GM18520 (cell line): Measurements from ENCODE around the gene ANKRD33.

Source experiments
- ATAC-seq: cut with Tn5 transposase; IDR thresholded peaks from one replicate; pipeline ENCODE4 v1.9.1; 2021; ENCODE audit not compliant: unreplicated experiment

Gene ANKRD33

DNA sequence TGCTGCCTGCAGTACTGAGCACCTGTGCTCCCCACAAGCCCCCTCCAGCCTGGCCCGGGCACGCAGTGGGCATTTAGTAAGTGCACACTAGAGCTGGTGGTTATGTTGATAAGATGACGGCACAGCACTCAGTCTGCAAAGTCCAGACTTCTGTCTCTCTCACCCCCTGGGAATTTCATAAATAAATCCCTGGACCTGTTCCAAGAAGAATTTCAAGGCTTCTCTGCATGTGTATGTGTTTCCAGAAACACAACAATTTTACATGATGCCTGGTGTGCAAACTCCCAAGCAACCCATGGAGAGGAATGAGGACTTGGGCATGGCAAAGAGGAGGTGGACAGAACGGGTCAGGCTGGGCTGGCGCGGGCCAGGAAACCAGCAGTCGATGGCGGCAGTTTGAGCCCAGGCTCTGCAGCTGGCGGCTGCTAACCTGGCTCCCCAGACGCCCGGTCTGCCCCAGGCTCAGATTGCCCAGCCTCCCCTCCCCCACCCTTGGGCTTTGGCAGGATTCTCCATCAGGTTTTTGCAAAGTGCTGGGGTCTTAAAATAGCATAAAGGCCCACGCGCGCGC, 53.2 kb downstream of the ANKRD33 start:
- no peak for ATAC-seq
